Prostate gland (tissue), 2 donors: ENCODE results near the gene MED27. TPM values are rescaled to one million over a fixed set of nuclear protein-coding genes. Genes with fewer than 3 reads are reported as not detected.

ENCODE experiments used
- DNase-seq: peaks from one replicate; pipeline ENCODE4 v3.0.0-alpha.2; 2019; ENCODE audit warnings: low spot score
- H3K27ac ChIP-seq, 2 donors: fragments of 200-600 bp; sonication (generic); 2 replicates each; pipeline ENCODE4 v1.5.1; 2017 to 2019
- H3K27me3 ChIP-seq: fragments of 200-600 bp; sonication (generic); replicated peaks from 2 replicates; pipeline ENCODE4 v1.5.1; 2019; ENCODE audit not compliant: insufficient read depth
- H3K36me3 ChIP-seq, 2 donors: fragments of 200-600 bp; sonication (generic); 1 replicate in 1 of 2; 2 replicates in 1 of 2; pipeline versions ENCODE4 v1.5.1 to v1.8.1; 2017 to 2019
- H3K4me1 ChIP-seq: fragments of 200-600 bp; sonication (generic); replicated peaks from 2 replicates; pipeline ENCODE4 v1.5.1; 2019
- H3K4me3 ChIP-seq, 2 donors: fragments of 200-600 bp; sonication (generic); 2 replicates each; pipeline ENCODE4 v1.5.1; 2017 to 2019
- H3K9me3 ChIP-seq: fragments of 200-600 bp; sonication (generic); 2 replicates; pipeline ENCODE4 v1.5.1; 2017
- POLR2A ChIP-seq: fragments of 450-650 bp; IDR thresholded peaks from one replicate; pipeline ENCODE4 v1.6.1; 2016; ENCODE audit warnings: antibody characterized with exemption, mild to moderate bottlenecking
- POLR2AphosphoS5 ChIP-seq: sonication (generic); formaldehyde crosslinking; IDR thresholded peaks from one replicate; pipeline ENCODE4 v1.6.1; 2017; ENCODE audit warnings: antibody characterized with exemption
- WGBS: methylation state at CpG from one replicate; pipeline ENCODE4 v1.1.5; 2018; 5-methylcytosine and 5-hydroxymethylcytosine counted together
- intact Hi-C: fragments of 100-400 bp; cut with DNase I; formaldehyde crosslinking; loops from one replicate; pipeline ENCODE4 v1.14.2; 2022
- total RNA-seq, 2 donors: library from RNA; depleted of rRNA; stranded (reverse); fragments of >200 nt; gene quantifications; one replicate each; pipeline ENCODE4 v1.1.0, GENCODE V29; 2016
- TF ChIP-seq, protein P1 (sequence below), 4 experiments: fragments of 200-600 bp in 2 of 4; fragments of 450-650 bp in 2 of 4; sonication (generic) in 2 of 4; IDR thresholded peaks; 1 replicate in 3 of 4; 2 replicates in 1 of 4; pipeline ENCODE4 v1.5.1; 2016 to 2019; ENCODE audit warnings: antibody characterized with exemption in 4 of 4, mild to moderate bottlenecking in 2 of 4, moderate library complexity in 2 of 4

The MED27 gene
- total RNA-seq, 2 donors from 2014 or later: 17.4 to 22.7 TPM

DNA sequence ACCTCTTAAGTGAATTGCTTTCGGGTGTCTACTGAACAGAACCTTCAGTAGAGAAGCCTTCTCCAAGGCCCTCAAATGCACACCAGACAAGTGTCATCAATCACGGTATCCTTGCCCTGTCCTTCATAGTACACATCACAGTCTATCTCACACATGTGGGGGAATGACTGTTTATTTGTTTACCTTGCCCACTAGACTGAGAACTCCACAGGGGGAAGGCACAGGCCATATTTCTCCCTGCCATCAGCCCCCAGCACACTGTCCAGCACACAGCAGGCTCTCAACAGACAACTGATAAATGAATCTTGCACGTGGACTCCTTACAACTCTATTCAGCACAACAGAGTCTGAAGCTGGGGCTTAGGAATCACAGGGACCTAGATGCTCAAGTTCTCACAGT, 128.5 kb downstream of the MED27 start:
- 88% methylated on average over 3 of the region's 3 CpGs for WGBS
- TF ChIP-seq, protein P1, sequence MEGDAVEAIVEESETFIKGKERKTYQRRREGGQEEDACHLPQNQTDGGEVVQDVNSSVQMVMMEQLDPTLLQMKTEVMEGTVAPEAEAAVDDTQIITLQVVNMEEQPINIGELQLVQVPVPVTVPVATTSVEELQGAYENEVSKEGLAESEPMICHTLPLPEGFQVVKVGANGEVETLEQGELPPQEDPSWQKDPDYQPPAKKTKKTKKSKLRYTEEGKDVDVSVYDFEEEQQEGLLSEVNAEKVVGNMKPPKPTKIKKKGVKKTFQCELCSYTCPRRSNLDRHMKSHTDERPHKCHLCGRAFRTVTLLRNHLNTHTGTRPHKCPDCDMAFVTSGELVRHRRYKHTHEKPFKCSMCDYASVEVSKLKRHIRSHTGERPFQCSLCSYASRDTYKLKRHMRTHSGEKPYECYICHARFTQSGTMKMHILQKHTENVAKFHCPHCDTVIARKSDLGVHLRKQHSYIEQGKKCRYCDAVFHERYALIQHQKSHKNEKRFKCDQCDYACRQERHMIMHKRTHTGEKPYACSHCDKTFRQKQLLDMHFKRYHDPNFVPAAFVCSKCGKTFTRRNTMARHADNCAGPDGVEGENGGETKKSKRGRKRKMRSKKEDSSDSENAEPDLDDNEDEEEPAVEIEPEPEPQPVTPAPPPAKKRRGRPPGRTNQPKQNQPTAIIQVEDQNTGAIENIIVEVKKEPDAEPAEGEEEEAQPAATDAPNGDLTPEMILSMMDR (IDR thresholded peaks at IDR 0.05): no peak
- TF ChIP-seq POLR2A: no peak
- no peak for TF ChIP-seq POLR2AphosphoS5
- intact Hi-C loops: no loop called here
- Histone ChIP-seq H3K27ac (no peak overlapping the region), H3K4me1 (no peaks in the 10 kb centered on the region), H3K9me3 (no peaks in the 10 kb centered on the region), H3K27me3 (no peaks in the 10 kb centered on the region), H3K36me3 (no peaks in the 10 kb centered on the region), H3K4me3 (no peak overlapping the region)
- DNase-seq: no peak

DNA sequence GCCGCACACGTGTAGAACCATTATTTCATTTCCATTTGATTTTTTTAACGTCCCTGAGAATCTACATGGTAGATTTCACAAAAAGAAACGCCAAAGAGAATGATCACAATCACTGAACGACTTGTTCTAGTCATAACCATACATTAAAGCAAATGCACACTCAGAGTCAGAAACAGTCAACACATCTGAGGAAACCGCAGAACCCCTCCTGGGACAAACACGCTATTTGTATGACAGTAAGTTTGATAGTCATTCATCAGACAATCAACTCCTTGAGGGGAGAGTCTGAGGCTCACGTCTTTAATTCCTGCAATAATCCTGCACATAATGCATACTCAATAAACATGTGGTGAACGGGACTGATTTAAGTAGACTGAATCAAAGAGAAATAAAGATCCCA, 129.2 kb downstream of the MED27 start:
- no peak overlapping the region for H3K27ac ChIP-seq
- TF ChIP-seq POLR2AphosphoS5 (no peak), POLR2A (no peak)
- WGBS: 78% methylated on average over 9 of the region's 9 CpGs
- intact Hi-C loops: no loop called here
- no peak for DNase-seq
- no peaks in the 10 kb centered on the region for H3K9me3 ChIP-seq
- H3K27me3 ChIP-seq: no peaks in the 10 kb centered on the region
- H3K4me3 ChIP-seq: no peak overlapping the region
- no peaks in the 10 kb centered on the region for H3K36me3 ChIP-seq
- no peaks in the 10 kb centered on the region for H3K4me1 ChIP-seq

DNA sequence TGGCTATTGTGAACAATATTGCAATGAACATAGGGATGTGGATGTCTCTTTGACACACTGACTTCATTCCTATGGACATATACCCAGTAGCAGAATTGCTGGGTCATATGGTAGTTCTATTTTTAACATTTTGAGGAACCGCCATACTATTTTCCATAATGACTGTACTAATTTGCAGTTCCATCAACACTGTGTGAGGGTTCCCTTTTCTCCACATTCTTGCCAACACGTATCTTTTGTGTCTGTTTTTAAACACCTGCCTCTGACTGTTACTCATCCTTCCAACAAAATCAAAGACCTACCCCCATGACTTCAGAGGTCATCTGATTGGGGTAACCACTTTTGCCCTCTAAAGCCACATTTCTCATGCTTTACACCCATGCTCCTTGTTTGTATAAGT, 133.5 kb downstream of the MED27 start:
- H3K4me1 ChIP-seq: no peaks in the 10 kb centered on the region
- 94% methylated on average over 2 of the region's 2 CpGs for WGBS
- intact Hi-C loops: no loop called here

DNA sequence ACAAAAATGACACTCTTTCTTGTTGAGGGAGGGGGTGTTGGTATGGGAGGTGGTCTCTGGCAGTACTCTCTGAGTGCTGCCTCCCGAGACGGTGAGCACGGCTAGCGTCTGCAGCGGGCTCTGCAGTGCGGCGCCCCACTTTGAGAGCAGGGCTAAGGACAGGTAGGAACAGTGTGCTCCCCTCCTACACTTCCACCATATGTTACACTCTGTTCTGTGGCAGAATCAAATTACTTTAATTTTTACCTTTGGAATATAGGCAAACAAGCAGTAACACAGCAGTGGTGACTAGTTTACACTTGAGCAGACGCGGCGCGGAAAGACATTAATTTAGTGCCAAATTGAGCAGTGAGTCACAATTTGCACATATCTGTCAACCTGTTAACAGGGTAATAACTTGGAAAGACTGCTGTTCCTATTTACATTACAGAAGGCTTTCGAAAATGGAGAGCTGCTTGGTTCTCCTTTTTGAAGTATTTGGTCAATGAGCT, 136.3 kb downstream of the MED27 start:
- no peaks in the 10 kb centered on the region for H3K4me1 ChIP-seq
- no peaks in the 10 kb centered on the region for H3K36me3 ChIP-seq
- H3K4me3 ChIP-seq: no peak overlapping the region
- peak; percentile 23 for DNase-seq
- WGBS: 64% methylated on average over 12 of the region's 12 CpGs
- H3K9me3 ChIP-seq: no peaks in the 10 kb centered on the region
- intact Hi-C loops: no loop called here
- no peak overlapping the region for H3K27ac ChIP-seq
- TF ChIP-seq POLR2A (no peak), POLR2AphosphoS5 (peak; percentile 73)
- H3K27me3 ChIP-seq: no peaks in the 10 kb centered on the region

More for the DNA sequence above, 133.5 kb downstream of the MED27 start:
- TF ChIP-seq, protein P1 (IDR thresholded peaks at IDR 0.05): no peak
- no peak for TF ChIP-seq POLR2AphosphoS5
- Histone ChIP-seq H3K4me3 (no peak overlapping the region), H3K27ac (no peak overlapping the region), H3K36me3 (no peaks in the 10 kb centered on the region), H3K9me3 (no peaks in the 10 kb centered on the region), H3K27me3 (no peaks in the 10 kb centered on the region)
- DNase-seq: no peak

DNA sequence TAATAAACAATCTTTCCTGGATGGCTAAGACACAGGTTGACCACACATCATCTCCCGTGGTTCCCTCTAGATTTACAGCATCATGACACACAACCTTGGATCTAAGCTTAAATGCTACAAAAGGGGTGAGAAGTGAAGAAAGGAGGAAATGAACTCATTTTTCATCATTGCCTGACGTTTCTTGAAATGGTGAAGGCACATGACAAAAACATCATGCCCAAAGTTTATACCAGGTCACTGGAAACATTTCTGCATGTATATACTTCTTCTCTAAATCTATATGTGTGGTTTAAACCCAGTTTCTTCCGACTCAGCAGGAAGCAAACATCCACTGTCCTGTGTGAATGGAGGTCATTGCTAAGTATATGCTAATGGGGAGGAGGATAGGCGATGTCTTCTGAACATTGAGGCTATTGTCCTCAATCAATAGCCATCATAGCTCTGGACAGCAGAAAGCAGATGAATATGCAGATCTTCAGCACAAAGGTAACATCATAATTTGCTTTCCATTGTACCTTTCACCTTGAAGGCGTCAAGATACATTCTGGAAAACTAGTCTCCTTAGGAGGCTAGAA, 137.4 kb downstream of the MED27 start:
- Histone ChIP-seq H3K9me3 (no peaks in the 10 kb centered on the region), H3K36me3 (no peaks in the 10 kb centered on the region), H3K27ac (no peak overlapping the region), H3K4me3 (no peak overlapping the region), H3K27me3 (no peaks in the 10 kb centered on the region), H3K4me1 (no peaks in the 10 kb centered on the region)
- no peak for DNase-seq
- WGBS: 93% methylated on average over 5 of the region's 5 CpGs
- intact Hi-C loops: no loop called here
- TF ChIP-seq POLR2A: no peak

DNA sequence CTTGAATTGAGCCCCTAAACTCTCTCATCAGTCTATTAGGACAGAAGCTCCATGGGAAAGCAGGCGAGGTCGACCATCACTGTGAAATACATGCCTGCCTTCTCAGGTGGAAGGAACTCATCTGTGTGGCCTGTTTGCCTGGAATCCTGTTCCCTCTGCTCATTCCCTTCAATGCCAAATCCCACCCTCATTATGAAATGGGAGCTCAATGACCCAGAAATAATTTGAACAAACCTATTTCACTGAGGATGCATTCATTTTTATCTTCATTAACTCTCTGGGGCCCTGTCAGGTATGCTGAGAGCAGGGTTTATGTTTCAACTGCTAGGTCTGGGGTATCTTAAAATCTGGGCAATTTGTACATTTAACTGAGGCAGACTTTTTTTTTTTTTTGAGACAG, 142.2 kb downstream of the MED27 start:
- TF ChIP-seq POLR2AphosphoS5 (no peak), POLR2A (no peak)
- TF ChIP-seq, protein P1 (IDR thresholded peaks at IDR 0.05): no peak
- no peak overlapping the region for H3K4me3 ChIP-seq
- DNase-seq: no peak
- H3K4me1 ChIP-seq: no peaks in the 10 kb centered on the region
- 78% methylated on average over 2 of the region's 2 CpGs for WGBS
- H3K9me3 ChIP-seq: no peaks in the 10 kb centered on the region
- H3K27ac ChIP-seq: no peak overlapping the region
- no peaks in the 10 kb centered on the region for H3K27me3 ChIP-seq
- H3K36me3 ChIP-seq: no peaks in the 10 kb centered on the region
- intact Hi-C loops: no loop called here
